ENCODE measurements around the gene NLGN3.
A peak's percentile ranks its signal among the peaks of the same experiment; 100 is the strongest.
"Not testable (repeated sequence)": the region's sequence is repeated elsewhere in the genome, so short reads cannot be mapped to it uniquely, and the experiment has no call there.

NLGN3 gene

DNA sequence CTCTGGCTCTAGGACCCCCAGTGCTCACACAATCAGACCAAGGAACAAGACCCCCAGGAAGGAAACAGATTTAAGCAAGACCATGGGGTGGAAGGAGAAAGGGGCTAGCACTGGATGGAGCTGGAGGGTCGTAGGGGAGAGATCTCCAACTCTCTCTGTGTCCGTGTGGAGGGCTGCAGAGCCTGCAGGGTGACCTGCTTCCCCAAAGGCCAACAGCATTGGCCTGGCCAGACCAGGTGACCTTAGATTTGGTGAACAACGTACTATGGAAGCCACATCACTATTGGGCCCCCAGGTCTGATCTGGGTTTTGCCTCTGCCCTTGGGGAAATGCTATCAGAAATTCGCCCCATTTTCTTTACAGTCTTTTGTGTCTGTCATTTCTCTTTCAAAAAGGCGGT lies 26.0 kb downstream of the NLGN3 start:
- no peak for DNase-seq (ENCODE audit: low spot score)

DNA sequence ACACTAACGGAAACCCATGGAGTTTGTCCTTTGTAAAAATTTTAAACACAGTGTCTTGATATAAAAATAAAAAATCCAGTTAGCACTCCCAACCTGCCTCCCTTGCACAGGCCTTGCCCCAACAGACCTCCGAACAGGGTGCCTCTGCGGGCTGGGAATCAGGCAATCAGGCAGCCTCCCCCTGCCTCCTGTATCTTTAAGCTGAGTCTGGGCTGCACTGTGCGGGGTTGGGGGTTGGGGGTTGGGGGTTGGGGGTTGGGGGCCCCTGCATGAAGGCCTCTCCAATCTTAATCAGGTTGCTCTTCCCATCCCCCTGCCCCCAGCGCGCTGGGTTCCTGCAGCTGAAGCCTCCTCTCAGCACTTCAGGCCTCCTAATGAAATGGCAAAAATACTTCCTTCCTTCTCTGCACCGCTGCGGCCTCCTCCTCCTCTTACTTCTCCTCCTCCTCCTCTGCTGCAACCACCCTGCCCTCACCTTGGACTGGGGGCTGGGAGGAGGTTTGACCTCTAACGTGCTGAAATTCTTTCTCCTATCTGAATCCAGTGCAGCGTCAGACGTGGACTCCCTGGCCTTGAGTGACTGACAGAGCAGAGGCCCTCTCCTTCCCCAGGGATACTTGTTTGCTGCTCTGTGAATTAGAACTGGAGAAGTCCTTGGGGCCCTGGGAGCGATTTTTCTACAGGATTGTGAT lies 26.6 kb downstream of the NLGN3 start:
- DNase-seq (ENCODE audit: low spot score) = no peak

DNA sequence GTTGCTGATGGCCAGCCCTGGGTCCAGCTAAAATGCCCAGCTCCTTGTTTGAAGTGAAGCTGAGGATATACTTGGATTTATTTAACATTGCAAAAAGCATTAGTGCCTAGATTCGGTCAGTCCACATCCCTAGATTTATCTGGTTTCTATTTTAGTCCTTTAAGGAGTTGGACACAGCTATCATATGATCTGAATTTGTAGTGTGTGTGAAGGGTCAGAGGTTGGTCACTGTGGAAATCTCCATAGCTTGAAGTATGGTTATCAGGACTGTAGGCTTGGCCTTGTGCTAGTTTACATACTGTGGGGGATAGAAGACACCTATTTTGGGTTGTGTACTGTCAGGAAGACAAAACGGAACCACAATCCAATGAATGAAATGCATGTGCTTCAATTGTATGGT lies 28.8 kb downstream of the NLGN3 start:
- no peak for DNase-seq (ENCODE audit: low spot score)

DNA sequence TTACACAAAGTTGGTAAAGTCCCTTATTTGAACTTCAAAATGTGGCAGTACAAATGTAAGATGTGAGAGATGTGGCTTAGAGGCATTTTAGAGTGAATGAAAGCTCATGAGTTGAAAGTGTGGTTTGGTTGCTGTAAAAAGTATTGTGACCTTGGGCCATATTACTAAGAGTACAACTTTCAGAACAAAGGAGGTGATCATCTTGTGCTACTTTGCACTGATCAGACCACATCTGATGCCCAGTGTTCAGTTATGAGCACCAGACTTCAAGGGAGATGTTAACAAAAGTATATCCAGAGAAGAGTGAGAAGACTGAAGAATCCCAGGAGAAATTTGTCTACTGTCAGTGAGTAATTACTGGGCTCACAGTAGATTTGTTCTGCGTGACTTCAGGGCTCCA lies 30.2 kb downstream of the NLGN3 start:
- DNase-seq (ENCODE audit: low spot score) = no peak

DNA sequence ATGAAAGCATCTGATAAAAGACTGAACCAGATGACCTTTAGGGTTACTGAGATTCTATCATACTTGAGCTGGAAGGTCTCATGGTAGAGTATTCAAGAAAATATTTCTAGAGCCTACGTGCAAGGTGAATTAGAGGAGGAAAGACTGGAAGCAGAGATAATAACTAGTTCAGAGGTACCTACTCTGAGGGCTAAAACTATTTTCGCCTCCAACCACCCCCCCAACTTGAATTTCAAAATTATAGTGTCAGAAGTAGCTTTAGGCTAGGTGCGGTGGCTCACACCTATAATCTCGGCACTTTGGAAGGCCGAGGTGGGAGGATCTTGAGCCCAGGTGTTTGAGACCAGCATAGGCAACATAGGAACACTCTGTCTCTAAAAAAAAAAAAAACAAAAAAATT lies 30.9 kb downstream of the NLGN3 start:
- DNase-seq (ENCODE audit: low spot score) = no peak

DNA sequence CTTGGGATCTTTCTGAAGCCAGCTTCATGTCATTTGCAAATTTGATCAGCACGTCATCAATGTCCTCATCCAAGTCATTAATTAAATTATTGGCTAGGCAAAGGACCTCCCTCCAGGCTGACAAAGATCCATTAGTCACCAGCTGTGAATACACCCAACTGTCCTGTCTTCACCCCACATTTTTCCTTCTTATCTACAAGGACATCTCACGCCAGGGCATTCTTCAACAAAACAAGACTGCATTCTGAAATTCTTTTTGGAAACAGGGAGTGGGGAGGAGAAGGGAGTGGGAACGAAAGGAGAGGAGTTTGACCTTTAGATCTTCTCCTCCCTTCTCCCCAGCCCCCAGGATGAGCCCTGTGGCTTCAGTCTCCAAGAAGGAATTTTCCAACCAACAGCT lies 32.7 kb downstream of the NLGN3 start:
- no peak for DNase-seq (ENCODE audit: low spot score)

DNA sequence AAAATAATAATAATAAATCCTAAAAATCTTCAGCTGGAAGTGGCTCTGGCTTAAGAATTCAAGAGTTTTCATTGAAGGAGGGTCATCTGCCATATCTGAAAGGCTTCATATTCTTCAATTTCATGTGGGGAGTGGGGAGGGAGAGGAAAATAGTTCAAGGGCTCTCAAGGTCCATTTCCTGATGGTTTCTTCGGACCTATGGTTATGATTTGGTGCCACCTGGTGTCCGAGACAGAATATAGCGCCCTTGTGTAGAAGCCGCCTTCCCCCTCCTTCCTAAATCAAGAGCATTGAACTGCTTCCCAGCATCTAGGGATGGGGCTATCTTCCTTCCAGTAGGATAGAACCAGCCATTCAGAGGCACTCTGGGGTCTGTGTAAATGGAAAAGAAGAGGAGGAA lies 34.3 kb downstream of the NLGN3 start:
- DNase-seq (ENCODE audit: low spot score) = peak; percentile 63

DNA sequence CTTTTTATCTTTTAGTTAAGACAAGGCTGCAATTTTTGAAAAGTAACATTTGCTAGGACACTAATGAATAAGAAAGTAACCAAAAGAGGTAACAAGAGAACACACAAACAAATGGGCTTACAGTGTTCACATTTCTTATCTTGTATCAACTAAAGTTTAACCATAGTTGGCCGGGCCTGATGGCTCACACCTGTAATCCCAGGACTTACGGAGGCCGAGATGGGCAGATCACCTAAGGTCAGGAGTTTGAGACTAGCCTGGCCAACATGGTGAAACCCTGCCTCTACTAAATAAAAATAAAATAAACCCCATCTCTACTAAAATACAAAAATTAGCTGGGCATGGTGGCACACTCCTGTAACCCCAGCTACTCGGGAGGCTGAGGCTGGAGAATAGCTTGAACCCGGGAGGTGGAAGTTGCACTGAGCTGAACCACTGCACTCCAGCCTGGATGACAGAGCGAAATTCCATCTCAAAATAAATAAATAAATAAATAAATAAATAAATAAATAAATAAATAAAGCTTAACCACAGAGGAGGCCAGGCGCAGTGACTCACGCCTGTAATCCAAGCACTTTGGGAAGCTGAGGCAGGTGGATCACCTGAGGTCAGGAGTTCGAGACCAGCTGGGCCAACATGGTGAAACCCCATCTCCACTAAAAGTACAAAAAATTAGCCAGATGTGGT lies 36.1 kb downstream of the NLGN3 start:
- DNase-seq (ENCODE audit: low spot score) = not testable (repeated sequence)

DNA sequence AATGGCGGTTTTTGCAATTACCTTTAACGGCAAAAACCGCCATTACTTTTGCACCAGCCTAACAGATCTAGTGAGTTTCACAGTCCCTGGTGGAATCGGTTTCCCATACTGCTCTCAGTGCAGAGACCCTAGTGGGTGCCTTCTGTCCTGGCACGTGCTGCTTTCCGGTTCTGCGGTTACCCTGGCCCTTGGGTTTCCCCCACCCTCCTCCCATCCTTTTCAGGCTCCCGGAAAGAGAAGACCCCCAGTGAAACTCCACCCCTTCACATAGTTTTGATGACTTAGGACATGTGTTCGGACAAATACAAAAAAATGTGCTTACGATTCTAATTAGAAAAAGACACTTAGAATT lies 36.9 kb downstream of the NLGN3 start:
- no peak for DNase-seq (ENCODE audit: low spot score)

DNA sequence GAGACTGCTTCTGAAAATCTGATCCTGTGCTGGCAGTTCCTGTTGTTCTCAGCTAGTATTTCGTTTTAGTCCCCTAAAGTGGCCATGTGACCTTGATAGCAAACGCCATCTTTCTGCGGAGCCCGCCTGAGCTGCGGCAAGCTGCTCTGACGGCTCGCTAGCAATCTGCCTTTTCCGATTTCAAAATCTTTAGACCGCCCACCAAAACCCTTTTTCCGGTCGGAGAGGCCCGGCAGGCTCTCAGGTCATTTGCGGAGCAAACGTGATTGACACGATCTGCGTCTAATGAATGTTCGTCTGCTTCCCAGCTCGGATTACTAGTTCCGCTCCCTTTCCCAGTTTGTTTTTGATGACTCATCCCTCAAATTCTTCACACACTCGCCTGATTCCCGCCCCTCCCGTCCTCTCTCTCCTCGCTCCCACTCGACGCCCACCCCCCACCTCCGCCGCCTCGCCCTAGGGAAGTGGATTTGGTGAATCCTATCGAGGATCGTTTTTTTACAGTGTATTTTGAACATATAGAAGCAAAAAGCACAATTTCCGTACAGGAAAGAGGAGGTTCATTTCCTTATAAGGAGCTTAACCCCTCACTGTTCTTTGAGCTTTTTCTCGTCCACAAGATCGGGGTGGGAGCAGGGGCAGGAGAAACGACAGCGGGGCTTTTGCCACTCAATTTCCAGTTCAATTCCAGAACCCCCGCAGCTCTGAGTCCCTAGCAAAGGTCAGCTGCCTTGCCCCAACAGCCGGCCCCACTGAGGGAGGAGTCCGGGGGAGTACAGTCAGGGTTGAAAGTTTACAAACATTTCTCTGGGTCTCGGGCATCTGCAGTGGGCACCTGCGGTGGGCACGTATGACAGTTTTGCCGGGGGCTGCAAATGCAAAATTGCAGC lies 37.5 kb downstream of the NLGN3 start:
- DNase-seq (ENCODE audit: low spot score) = peak; percentile 98

DNA sequence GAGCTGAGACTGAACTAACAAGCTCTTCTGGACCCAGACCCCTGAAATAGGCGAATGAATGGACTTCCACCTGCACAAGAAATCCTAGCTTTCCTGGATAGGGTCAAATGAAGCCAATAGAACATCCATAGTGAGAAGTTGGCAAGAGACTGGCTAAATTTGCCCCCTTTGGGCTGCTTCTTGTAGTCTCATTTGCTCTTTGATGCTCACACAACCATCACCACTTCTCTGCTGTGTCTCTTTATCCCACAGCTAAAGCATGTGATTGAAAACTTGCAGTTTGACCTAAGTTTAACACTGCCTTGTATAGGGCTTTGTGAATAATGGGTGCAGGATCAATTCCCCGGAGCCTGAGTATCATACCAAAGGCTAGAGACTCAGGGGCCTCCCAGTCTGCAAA lies 38.2 kb downstream of the NLGN3 start:
- no peak for DNase-seq (ENCODE audit: low spot score)

DNA sequence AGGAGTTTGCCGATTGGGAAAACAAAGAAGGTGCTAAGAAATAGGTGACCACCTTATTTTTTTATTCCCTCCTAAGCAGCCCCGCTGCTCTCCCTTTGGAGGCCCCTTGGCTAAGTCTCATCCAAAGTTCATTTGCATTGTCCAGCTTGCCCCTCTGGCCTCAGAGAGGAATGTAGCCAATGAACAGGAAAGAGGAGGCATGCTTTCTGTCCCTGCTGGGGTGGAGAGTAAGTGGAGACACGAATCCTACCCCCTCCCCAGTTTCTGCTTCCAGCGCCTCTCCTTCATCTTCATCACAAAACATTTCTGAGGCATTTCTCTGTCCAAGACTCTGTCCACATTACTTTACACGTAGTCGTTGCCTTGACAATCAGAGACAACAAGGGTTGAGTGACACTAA lies 38.7 kb downstream of the NLGN3 start:
- no peak for DNase-seq (ENCODE audit: low spot score)

DNA sequence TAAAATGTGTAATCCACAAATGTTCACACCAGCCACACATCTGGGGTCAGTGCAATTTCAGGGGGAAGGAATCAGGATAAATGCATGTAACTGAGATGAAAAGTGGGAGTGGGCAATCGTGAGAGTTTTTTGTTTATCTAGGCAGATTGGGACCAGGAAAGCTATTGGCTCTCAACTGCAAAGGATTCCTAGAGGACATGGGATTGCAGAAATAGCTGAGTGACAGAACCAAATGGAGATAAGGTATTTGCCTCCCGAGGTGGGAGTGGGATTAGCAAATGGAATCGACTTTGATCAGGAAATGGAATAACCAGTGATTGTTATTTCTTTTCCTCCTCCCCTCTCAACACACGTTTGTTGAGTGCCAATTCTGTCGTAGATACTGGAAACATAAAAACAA lies 39.5 kb downstream of the NLGN3 start:
- no peak for DNase-seq (ENCODE audit: low spot score)

DNA sequence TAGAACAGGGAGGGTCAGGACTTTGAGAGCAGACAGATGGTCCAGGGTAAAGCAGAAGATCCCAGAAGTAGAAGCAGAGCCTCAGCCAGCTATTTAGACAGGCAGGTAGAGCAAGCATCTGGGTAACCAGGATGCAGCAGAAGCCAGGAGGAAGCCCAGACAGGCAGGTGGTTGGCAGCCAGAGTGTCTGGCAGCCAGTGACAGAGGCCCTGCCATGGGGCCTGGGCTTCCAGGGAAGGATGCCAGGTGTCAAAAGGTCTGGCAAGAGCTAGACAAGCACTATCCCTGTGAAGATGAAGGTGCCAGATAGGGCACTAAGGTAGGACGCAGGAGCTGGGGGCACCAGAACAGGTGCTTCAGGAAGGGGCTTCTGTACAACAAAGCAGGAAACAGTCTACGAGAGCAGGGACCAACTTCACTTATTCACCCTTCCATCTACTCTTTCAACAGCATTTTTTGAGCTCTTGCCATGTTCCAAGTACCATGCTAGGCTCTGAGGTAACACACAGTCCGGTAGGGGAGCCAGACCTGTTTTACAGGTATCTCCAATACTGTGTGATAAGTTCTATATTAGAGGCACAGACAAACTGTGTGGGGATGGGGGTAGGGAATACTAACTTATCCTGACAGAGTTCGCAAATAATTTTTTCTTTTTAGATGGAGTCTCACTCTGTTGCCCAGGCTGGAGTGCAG lies 40.3 kb downstream of the NLGN3 start:
- no peak for DNase-seq (ENCODE audit: low spot score)

DNA sequence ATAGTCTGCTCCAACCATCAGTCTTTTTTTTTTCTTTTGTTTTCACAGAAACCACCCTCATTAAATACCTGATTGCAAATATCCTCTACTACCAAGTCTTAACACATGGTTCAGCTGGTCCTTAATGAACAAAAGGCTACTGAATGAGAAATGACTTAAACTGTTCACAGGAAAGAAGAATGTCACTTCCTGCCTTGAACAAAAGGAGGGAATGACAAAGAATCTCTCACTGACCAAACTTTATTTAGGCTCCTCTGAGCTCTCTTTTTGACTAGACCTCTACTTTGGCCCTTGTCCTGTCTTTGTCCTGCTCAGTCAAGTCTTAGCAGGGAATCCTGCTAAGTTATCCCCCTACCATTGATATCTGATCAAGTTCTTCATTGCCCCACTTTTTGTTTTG lies 46.6 kb downstream of the NLGN3 start:
- DNase-seq (ENCODE audit: low spot score) = no peak

DNA sequence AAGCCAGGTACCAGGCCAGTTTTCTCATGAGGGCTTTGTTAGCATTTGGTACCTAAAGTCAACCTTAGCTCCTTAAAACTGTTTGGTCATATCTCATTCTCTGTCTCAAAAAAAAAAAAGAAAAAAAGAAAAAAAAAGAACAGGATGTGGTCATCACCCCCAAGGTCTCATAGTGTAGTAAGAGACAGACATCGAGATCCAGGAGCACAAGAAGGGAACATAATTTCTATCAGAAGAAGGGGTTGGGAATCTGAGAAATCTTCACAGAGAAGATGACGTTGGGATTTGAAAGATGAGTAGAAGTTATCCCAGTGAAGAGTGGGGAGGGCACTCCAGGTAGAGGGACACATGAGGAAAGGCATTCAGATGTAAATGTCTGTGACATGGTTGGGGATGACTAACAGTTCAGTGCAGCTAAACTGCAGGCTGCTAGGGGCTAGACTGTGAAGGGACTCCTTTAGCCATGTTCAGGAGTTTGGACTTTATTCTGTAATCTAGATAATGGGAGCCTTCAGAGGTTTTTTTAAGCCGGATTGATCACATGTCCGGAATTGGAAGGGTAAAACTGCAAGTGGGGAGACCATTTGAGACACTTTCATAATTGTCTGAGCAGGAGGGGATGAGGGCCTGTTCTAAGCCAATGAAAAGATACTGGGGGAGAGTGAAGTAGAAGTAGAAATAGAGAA lies 51.5 kb downstream of the NLGN3 start:
- DNase-seq (ENCODE audit: low spot score) = no peak

DNA sequence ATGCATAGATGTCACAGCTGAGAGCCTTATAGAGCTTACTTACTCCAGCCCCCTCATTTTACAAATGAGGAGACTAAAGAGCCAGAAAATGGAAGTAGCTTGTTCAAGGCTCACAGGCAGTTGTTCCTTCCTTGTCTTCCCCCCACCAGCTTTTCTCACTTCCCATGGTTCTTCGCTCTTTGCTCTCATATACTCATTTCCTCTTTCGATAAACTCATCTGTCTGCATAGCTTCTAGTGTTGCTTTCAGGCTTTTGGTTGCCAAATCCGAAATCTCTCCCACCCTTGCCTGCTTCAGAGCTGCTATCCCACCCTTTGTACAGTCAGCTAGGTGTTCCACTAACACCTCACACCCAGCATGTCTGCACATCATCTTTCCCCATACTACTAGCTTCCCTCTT lies 53.4 kb downstream of the NLGN3 start:
- no peak for DNase-seq (ENCODE audit: low spot score)

DNA sequence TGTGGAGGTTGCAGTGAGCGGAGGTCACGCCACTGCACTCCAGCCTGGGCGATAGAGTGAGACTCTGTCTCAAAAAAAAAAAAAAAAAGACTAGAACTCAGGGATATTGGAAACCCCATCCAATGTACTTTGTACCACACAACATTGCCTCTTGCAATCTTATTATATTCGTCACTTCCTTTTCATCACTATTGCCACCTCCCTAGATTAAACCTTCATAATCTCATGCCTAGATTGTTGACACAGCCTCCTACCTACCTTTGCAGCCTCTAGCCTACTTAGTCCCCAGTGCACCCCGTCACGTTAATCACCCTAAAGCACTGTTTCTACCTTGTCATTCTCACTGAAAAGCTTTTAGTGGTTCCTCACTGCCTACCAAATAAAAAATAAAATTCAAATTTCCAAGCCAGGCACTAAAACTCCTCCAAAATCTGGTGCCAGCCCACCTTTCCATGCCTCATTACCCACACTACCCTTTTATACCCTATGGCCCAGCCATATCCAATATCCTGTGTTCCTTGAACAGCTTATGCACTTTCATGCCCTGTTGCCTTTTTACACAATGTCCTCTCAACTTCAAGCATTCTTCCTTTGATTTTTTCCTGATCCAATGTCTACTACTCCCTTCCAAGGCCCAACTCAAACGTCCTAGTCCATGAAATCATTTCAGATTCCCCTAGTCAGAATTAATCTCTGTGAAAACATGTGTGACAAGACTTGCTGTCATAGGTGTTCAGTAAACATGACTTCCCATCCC lies 54.8 kb downstream of the NLGN3 start:
- no peak for DNase-seq (ENCODE audit: low spot score)

DNA sequence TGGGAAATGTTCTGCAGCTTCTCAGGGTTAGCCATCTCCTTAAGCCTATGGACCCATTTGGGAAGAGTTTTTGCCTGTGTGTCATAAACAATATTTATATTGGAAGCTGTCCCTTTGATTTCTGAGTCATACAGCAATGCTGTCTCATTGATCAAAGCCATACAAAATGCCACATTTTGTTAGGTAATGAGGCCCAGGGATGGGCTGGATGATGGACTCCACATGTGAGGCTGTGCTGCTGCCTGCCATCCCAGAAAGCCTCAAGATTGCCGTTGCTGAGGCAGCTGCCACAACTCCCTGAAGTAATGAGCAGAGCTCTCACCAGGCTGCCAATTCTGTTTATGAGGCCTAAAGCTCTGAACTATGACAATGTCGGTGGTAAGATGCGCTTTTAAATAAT lies 66.2 kb downstream of the NLGN3 start:
- no peak for DNase-seq (ENCODE audit: low spot score)

DNA sequence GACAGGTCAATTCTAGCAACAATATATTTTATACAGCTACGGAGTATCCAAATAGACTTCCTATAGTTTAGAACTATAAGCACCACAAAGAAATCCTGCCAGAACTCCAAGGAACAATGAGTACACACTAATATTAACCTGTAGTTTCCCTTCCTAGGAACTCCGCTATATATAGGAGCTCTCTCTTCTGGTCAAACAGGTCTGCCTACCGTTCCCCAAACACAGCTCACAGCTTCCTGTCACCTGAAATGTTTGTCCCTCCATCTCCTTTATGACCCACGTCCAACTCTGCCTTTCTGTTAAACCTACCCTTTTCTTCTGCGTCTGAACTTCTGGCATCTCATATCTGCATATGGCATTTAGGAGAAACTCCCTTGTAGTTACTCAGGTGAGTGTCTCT lies 67.9 kb downstream of the NLGN3 start:
- DNase-seq (ENCODE audit: low spot score) = no peak

DNA sequence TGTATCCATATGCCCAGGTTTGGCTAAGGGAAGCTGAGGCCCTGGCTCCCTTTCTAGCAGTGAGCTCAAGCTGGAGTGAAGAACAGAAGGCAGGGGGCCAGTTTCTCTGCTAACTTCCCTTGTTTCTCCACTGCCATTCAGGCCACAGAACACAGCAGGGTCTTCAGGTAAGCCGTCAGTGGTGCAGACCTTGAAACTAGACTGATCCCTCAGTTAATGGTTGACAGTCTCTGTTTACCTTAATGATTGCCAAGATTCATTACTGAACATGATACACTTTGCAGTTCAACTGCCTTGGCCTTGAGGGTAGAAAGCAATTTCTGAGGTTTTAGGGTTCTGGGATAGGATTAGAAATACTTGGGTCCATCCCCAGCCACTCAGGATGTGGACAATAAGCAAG lies 69.5 kb downstream of the NLGN3 start:
- DNase-seq (ENCODE audit: low spot score) = no peak
